HCT116 (cell line): ENCODE results near the gene LSM11. TPM values are rescaled to one million over a fixed set of nuclear protein-coding genes. Genes with fewer than 3 reads are reported as not detected.

Source experiments
- ATAC-seq: fragments of 200-7000 bp; cut with Tn5 transposase; 2 replicates; pipeline ENCODE4 v1.9.1; 2020; ENCODE audit warnings: mild to moderate bottlenecking, moderate library complexity
- BruUV-seq: library from RNA; stranded (reverse); fragments of 400-500 nt; replicated peaks from 2 replicates; lab custom pipeline; 2021; lab: Mats Ljungman, UMichigan
- CTCF ChIA-PET: fragments of 300-600 bp; sonication (Branson Sonifier 250); formaldehyde crosslinking; loops from one replicate; lab custom pipeline; 2021; ENCODE audit warnings: antibody characterized with exemption; lab: Charles Lee
- POLR2A ChIA-PET: fragments of 300-600, 350-600 bp; sonication (Branson Sonifier 250); formaldehyde crosslinking; loops from one replicate; lab custom pipeline; 2021; ENCODE audit warnings: antibody characterized with exemption; lab: Charles Lee
- RAD21 ChIA-PET, 2 experiments: fragments of 300-600 bp; sonication (Branson Sonifier 250); formaldehyde crosslinking; loops; one replicate each; lab custom pipeline; 2023; ENCODE audit warnings: low total read pairs in 2 of 2; ENCODE audit not compliant: uncharacterized antibody in 2 of 2, unreplicated experiment in 2 of 2, low non-redundant PET in 1 of 2; lab: Charles Lee
- DNase-seq: peaks from one replicate; pipeline ENCODE4 v3.0.0-alpha.2; 2010; ENCODE audit warnings: low read depth, low spot score
- H2AFZ ChIP-seq: fragments of 200-600 bp; shearing (Covaris generic), sonication (generic); 2 replicates; pipeline ENCODE4 v1.6.1; 2017; ENCODE audit warnings: low read depth, mixed run types, mixed read lengths, antibody characterized with exemption, low read length; ENCODE audit not compliant: poor library complexity, severe bottlenecking
- H3K27ac ChIP-seq: 2 replicates; pipeline ENCODE4 v1.5.1; 2012; ENCODE audit warnings: low read depth, low read length
- H3K27me3 ChIP-seq: fragments of 200-600 bp; sonication (generic); 2 replicates; pipeline ENCODE4 v1.6.1; 2016; ENCODE audit warnings: mixed run types, low read length, mixed read lengths; ENCODE audit not compliant: insufficient read depth
- H3K36me3 ChIP-seq, 2 experiments: fragments of 200-500 bp in 1 of 2; fragments of 200-600 bp in 1 of 2; sonication (Bioruptor generic) in 1 of 2; sonication (generic) in 1 of 2; 2 replicates each; pipeline versions ENCODE4 v1.5.1 to v1.6.1; 2014 to 2016; ENCODE audit warnings: low read length in 2 of 2, inconsistent platforms in 1 of 2, mixed read lengths in 1 of 2, mixed run types in 1 of 2; ENCODE audit not compliant: insufficient read depth in 2 of 2, control insufficient read depth in 1 of 2
- H3K4me1 ChIP-seq, 2 experiments: fragments of 200-600 bp in 1 of 2; sonication (generic) in 1 of 2; 2 replicates each; pipeline versions ENCODE4 v1.5.1 to v1.6.1; 2012 to 2017; ENCODE audit warnings: low read length in 2 of 2, inconsistent platforms in 1 of 2, mild to moderate bottlenecking in 1 of 2, mixed read lengths in 1 of 2, mixed run types in 1 of 2, moderate library complexity in 1 of 2; ENCODE audit not compliant: insufficient read depth in 2 of 2, control insufficient read depth in 1 of 2
- H3K4me2 ChIP-seq: fragments of 200-600 bp; sonication (generic); 2 replicates; pipeline ENCODE4 v1.6.1; 2017; ENCODE audit warnings: mixed run types, low read length, mixed read lengths
- H3K4me3 ChIP-seq, 2 experiments: fragments of 200-600 bp in 1 of 2; sonication (generic) in 1 of 2; replicated peaks in 1 of 2; 2 replicates each; pipeline ENCODE4 v1.5.1; 2011 to 2016; ENCODE audit warnings: low read length in 2 of 2, control low read depth in 1 of 2, low read depth in 1 of 2, mild to moderate bottlenecking in 1 of 2, mixed read lengths in 1 of 2, mixed run types in 1 of 2
- H3K79me2 ChIP-seq: fragments of 200-600 bp; sonication (generic); 2 replicates; pipeline ENCODE4 v1.6.1; 2017; ENCODE audit warnings: mild to moderate bottlenecking, mixed run types, low read length, moderate library complexity, mixed read lengths; ENCODE audit not compliant: insufficient read depth
- H3K9ac ChIP-seq: fragments of 200-600 bp; sonication (generic); 2 replicates; pipeline ENCODE4 v1.6.1; 2016; ENCODE audit warnings: low read length, mixed read lengths
- H3K9me2 ChIP-seq: fragments of 200-600 bp; sonication (generic), shearing (Covaris generic); 2 replicates; pipeline ENCODE4 v1.6.1; 2017; ENCODE audit warnings: mixed run types, mild to moderate bottlenecking, moderate library complexity; ENCODE audit not compliant: insufficient read depth
- H3K9me3 ChIP-seq, 2 experiments: fragments of 200-500 bp in 1 of 2; fragments of 200-600 bp in 1 of 2; sonication (Bioruptor generic) in 1 of 2; sonication (generic) in 1 of 2; 2 replicates each; pipeline ENCODE4 v1.6.1; 2014 to 2017; ENCODE audit warnings: low read length in 2 of 2, mixed read lengths in 2 of 2, inconsistent platforms in 1 of 2, low read depth in 1 of 2, mild to moderate bottlenecking in 1 of 2, mixed run types in 1 of 2, moderate library complexity in 1 of 2; ENCODE audit not compliant: control insufficient read depth in 1 of 2, insufficient read depth in 1 of 2
- H4K20me1 ChIP-seq: fragments of 200-600 bp; sonication (generic), shearing (Covaris generic); 2 replicates; pipeline ENCODE4 v1.6.1; 2017; ENCODE audit warnings: mixed run types, mild to moderate bottlenecking, moderate library complexity; ENCODE audit not compliant: insufficient read depth
- ATF3 ChIP-seq: IDR thresholded peaks from 2 replicates; pipeline ENCODE4 v1.6.1; 2012
- CBX3 ChIP-seq: IDR thresholded peaks from 2 replicates; pipeline ENCODE4 v1.6.1; 2012; ENCODE audit warnings: low read depth
- CEBPB ChIP-seq: IDR thresholded peaks from 2 replicates; pipeline ENCODE4 v1.6.1; 2012; ENCODE audit warnings: low read depth
- ELF1 ChIP-seq: IDR thresholded peaks from 2 replicates; pipeline ENCODE4 v1.6.1; 2012; ENCODE audit warnings: low read depth, borderline replicate concordance
- EZH2 ChIP-seq: fragments of 200-600 bp; sonication (generic); IDR thresholded peaks from 2 replicates; pipeline ENCODE4 v1.6.1; 2017; ENCODE audit warnings: antibody characterized with exemption, mixed run types
- EZH2phosphoT487 ChIP-seq: fragments of 200-600 bp; IDR thresholded peaks from 2 replicates; pipeline ENCODE4 v1.6.1; 2018; ENCODE audit warnings: antibody characterized with exemption, borderline replicate concordance
- JUND ChIP-seq: IDR thresholded peaks from 2 replicates; pipeline ENCODE4 v1.6.1; 2012
- MAX ChIP-seq: IDR thresholded peaks from 2 replicates; pipeline ENCODE4 v1.6.1; 2012
- REST ChIP-seq: IDR thresholded peaks from 2 replicates; pipeline ENCODE4 v1.6.1; 2012; ENCODE audit warnings: low read depth
- SP1 ChIP-seq: IDR thresholded peaks from 2 replicates; pipeline ENCODE4 v1.6.1; 2012; ENCODE audit warnings: low read depth
- TCF7L2 ChIP-seq: IDR thresholded peaks from 2 replicates; pipeline ENCODE4 v1.7.0; 2011; ENCODE audit warnings: borderline replicate concordance, inconsistent platforms; ENCODE audit not compliant: insufficient read depth, insufficient read length; ENCODE audit errors: extremely low read depth
- ZNF274 ChIP-seq: fragments of 200-500 bp; sonication (Bioruptor generic); IDR thresholded peaks from 2 replicates; pipeline ENCODE4 v1.6.1; 2014; ENCODE audit warnings: mild to moderate bottlenecking, low read depth, low read length, inconsistent platforms
- intact Hi-C: fragments of 100-400 bp; cut with micrococcal nuclease; formaldehyde crosslinking; loops from 2 replicates; pipeline ENCODE4 v1.10.0; 2022
- total RNA-seq: library from RNA; stranded (reverse); gene quantifications from one replicate; pipeline ENCODE4 v1.2.1, GENCODE V29; 2021; ENCODE audit not compliant: unreplicated experiment

Gene LSM11
- total RNA-seq, 1 experiment from 2014 or later, result 6.2 TPM

GRCh38 chr5:157708866-157709265 is 34.6 kb upstream of the LSM11 start:
- no peak overlapping the region for H3K27ac ChIP-seq
- ATAC-seq (no peak), DNase-seq (no peak)
- no peaks in the 10 kb centered on the region for H3K27me3 ChIP-seq
- H3K9me3 ChIP-seq, result no peaks in the 10 kb centered on the region
- no peaks in the 10 kb centered on the region for H3K4me1 ChIP-seq
- H3K36me3 ChIP-seq, result no peaks in the 10 kb centered on the region
- CTCF ChIA-PET, result no interaction called here
- no peak overlapping the region for H3K4me3 ChIP-seq
- H4K20me1 ChIP-seq, result no peaks in the 10 kb centered on the region
- no TSS peak for BruUV-seq
- TF ChIP-seq SP1 (no peak), TCF7L2 (no peak), CBX3 (no peak), EZH2 (no peak), EZH2phosphoT487 (no peak), ELF1 (no peak), JUND (no peak), MAX (no peak), CEBPB (no peak), ZNF274 (no peak), REST (no peak), ATF3 (no peak)
- H3K4me2 ChIP-seq, result no peak overlapping the region
- POLR2A ChIA-PET, result no interaction called here
- no peaks in the 10 kb centered on the region for H3K79me2 ChIP-seq
- H3K9ac ChIP-seq, result no peak overlapping the region
- RAD21 ChIA-PET, result no interaction called here
- intact Hi-C loops, result no loop called here
- peak overlapping the region; percentile 42 for H2AFZ ChIP-seq
- H3K9me2 ChIP-seq, result no peaks in the 10 kb centered on the region
